Upper lobe of left lung (tissue), 4 donors: Measurements from ENCODE around the gene TPO.

ENCODE experiments used
- CTCF ChIP-seq, 6 experiments: fragments of 450-650 bp in 4 of 6; fragments of 200-600 bp in 2 of 6; sonication (generic) in 2 of 6; IDR thresholded peaks; one replicate each; pipeline ENCODE4 v1.5.1; 2016 to 2019; ENCODE audit warnings: antibody characterized with exemption in 6 of 6
- POLR2A ChIP-seq, 4 donors: fragments of 450-650 bp; IDR thresholded peaks; one replicate each; pipeline ENCODE4 v1.5.1; 2016 to 2017; ENCODE audit warnings: antibody characterized with exemption in 4 of 4, mild to moderate bottlenecking in 2 of 4

- TF ChIP-seq POLR2A (IDR thresholded peaks at IDR 0.05) (no peak), CTCF (IDR thresholded peaks at IDR 0.05) (no peak)
Observed at GRCh38 chr2:1375794-1376193, 37.5 kb upstream of the TPO start.
